HEK293 (cell line): ENCODE results near the gene DYNC1LI1.

Experiments
- CTCF ChIA-PET: fragments of 350-600 bp; formaldehyde crosslinking; extraction: SDS; loops from one replicate; lab custom pipeline; 2021; ENCODE audit warnings: antibody characterized with exemption; lab: Yijun Ruan, JAX
- POLR2A ChIA-PET: fragments of 300-600 bp; formaldehyde crosslinking; extraction: SDS; loops from one replicate; lab custom pipeline; 2020; ENCODE audit warnings: antibody characterized with exemption, inconsistent platforms; lab: Yijun Ruan, JAX
- H3K27ac ChIP-seq: fragments of 200-500 bp; sonication (Bioruptor generic); 2 replicates; pipeline ENCODE4 v1.5.1; 2014; ENCODE audit warnings: low read depth, low read length, control low read depth, inconsistent platforms; ENCODE audit errors: extremely low read depth
- H3K36me3 ChIP-seq, 2 experiments: fragments of 200-500 bp in 1 of 2; sonication (Bioruptor generic) in 1 of 2; 1 replicate in 1 of 2; 2 replicates in 1 of 2; pipeline ENCODE4 v1.5.1; 2014 to 2017; ENCODE audit warnings: inconsistent platforms in 2 of 2, low read length in 2 of 2; ENCODE audit not compliant: control insufficient read depth in 2 of 2, insufficient read depth in 1 of 2
- H3K4me1 ChIP-seq: fragments of 200-500 bp; sonication (Bioruptor generic); 2 replicates; pipeline ENCODE4 v1.5.1; 2014; ENCODE audit warnings: mild to moderate bottlenecking, low read length, inconsistent platforms; ENCODE audit not compliant: control insufficient read depth, insufficient read depth
- H3K4me3 ChIP-seq: 2 replicates; pipeline ENCODE4 v1.5.1; 2011; ENCODE audit warnings: low read depth, mild to moderate bottlenecking, control low read depth, low read length, moderate library complexity
- H3K9me3 ChIP-seq: fragments of 200-500 bp; sonication (Bioruptor generic); 2 replicates; pipeline ENCODE4 v1.5.1; 2014; ENCODE audit warnings: low read depth, low read length, inconsistent platforms; ENCODE audit not compliant: control insufficient read depth, insufficient read depth
- ATF2 ChIP-seq: fragments of 450-650 bp; formaldehyde crosslinking; IDR thresholded peaks from 2 replicates; pipeline ENCODE4 v1.5.1; 2016; ENCODE audit warnings: missing biosample characterization, missing genetic modification characterization, low read depth
- FEZF1 ChIP-seq: fragments of 450-650 bp; formaldehyde crosslinking; IDR thresholded peaks from 2 replicates; pipeline ENCODE4 v1.5.1; 2016; ENCODE audit warnings: missing biosample characterization, missing genetic modification characterization
- OSR2 ChIP-seq: fragments of 450-650 bp; formaldehyde crosslinking; IDR thresholded peaks from 2 replicates; pipeline ENCODE4 v1.5.1; 2016; ENCODE audit warnings: missing biosample characterization, missing genetic modification characterization
- OVOL3 ChIP-seq: fragments of 450-650 bp; formaldehyde crosslinking; IDR thresholded peaks from 2 replicates; pipeline ENCODE4 v1.5.1; 2016; ENCODE audit warnings: missing biosample characterization, missing genetic modification characterization
- RBAK ChIP-seq: fragments of 450-650 bp; formaldehyde crosslinking; IDR thresholded peaks from 2 replicates; pipeline ENCODE4 v1.5.1; 2016; ENCODE audit warnings: missing biosample characterization, missing genetic modification characterization
- ZBTB44 ChIP-seq: fragments of 450-650 bp; IDR thresholded peaks from 2 replicates; pipeline ENCODE4 v1.5.1; 2018; ENCODE audit warnings: missing biosample characterization, mild to moderate bottlenecking, missing genetic modification characterization
- ZNF138 ChIP-seq: fragments of 450-650 bp; formaldehyde crosslinking; IDR thresholded peaks from 2 replicates; pipeline ENCODE4 v1.5.1; 2016; ENCODE audit warnings: missing biosample characterization, missing genetic modification characterization, borderline replicate concordance
- ZNF16 ChIP-seq: fragments of 450-650 bp; formaldehyde crosslinking; IDR thresholded peaks from 2 replicates; pipeline ENCODE4 v1.5.1; 2016; ENCODE audit warnings: low read depth, missing biosample characterization, missing genetic modification characterization
- ZNF211 ChIP-seq: fragments of 450-650 bp; formaldehyde crosslinking; IDR thresholded peaks from 2 replicates; pipeline ENCODE4 v1.5.1; 2016; ENCODE audit warnings: low read depth, missing biosample characterization, missing genetic modification characterization
- ZNF280D ChIP-seq: fragments of 450-650 bp; formaldehyde crosslinking; IDR thresholded peaks from 2 replicates; pipeline ENCODE4 v1.5.1; 2016; ENCODE audit warnings: missing biosample characterization, missing genetic modification characterization
- ZNF335 ChIP-seq: fragments of 450-650 bp; formaldehyde crosslinking; conservative IDR thresholded peaks from 2 replicates; pipeline ENCODE4 v1.5.1; 2016; ENCODE audit warnings: missing biosample characterization, missing genetic modification characterization
- ZNF433 ChIP-seq: fragments of 450-650 bp; formaldehyde crosslinking; IDR thresholded peaks from 2 replicates; pipeline ENCODE4 v1.5.1; 2016; ENCODE audit warnings: missing biosample characterization, missing genetic modification characterization, low read depth
- ZNF501 ChIP-seq: fragments of 450-650 bp; formaldehyde crosslinking; IDR thresholded peaks from 2 replicates; pipeline ENCODE4 v1.5.1; 2016; ENCODE audit warnings: missing biosample characterization, missing genetic modification characterization
- ZNF548 ChIP-seq: fragments of 450-650 bp; formaldehyde crosslinking; IDR thresholded peaks from 2 replicates; pipeline ENCODE4 v1.5.1; 2016; ENCODE audit warnings: missing biosample characterization, missing genetic modification characterization
- ZNF623 ChIP-seq: fragments of 450-650 bp; formaldehyde crosslinking; IDR thresholded peaks from 2 replicates; pipeline ENCODE4 v1.5.1; 2016; ENCODE audit warnings: missing biosample characterization, missing genetic modification characterization
- ZNF645 ChIP-seq: fragments of 450-650 bp; formaldehyde crosslinking; IDR thresholded peaks from 2 replicates; pipeline ENCODE4; 2016; ENCODE audit warnings: missing biosample characterization, missing genetic modification characterization
- ZNF664 ChIP-seq: fragments of 450-650 bp; formaldehyde crosslinking; IDR thresholded peaks from 2 replicates; pipeline ENCODE4 v1.5.1; 2016; ENCODE audit warnings: missing biosample characterization, missing genetic modification characterization
- ZNF76 ChIP-seq: fragments of 450-650 bp; formaldehyde crosslinking; IDR thresholded peaks from 2 replicates; pipeline ENCODE4; 2016; ENCODE audit warnings: low read depth, missing biosample characterization, missing genetic modification characterization, borderline replicate concordance
- ZNF791 ChIP-seq: fragments of 450-650 bp; formaldehyde crosslinking; IDR thresholded peaks from 2 replicates; pipeline ENCODE4 v1.5.1; 2016; ENCODE audit warnings: missing biosample characterization, missing genetic modification characterization

Gene DYNC1LI1

GRCh38 chr3:32487781-32488473 lies 82.7 kb downstream of the DYNC1LI1 start:
- ChIA-PET POLR2A (no interaction called here), CTCF (interaction anchor here (0.6 to 1.4 kb wide), 3 partner anchors 20 to 120 kb away, joined by 4 to 5 read pairs (median 5); no protein-coding TSS in a partner anchor)
- no peaks in the 10 kb centered on the region for H3K9me3 ChIP-seq
- no peak overlapping the region for H3K4me3 ChIP-seq
- H3K4me1 ChIP-seq: no peaks in the 10 kb centered on the region; the same call in 1 of the 2 replicates
- TF ChIP-seq ZNF548 (tag by site-specific recombination) (no peak), ZNF645 (tag by site-specific recombination) (no peak)
- peaks cover 0 to 29% of the 10 kb centered on the region in 2 experiments; a peak in 1 of 3 replicates for H3K36me3 ChIP-seq
- no peak overlapping the region for H3K27ac ChIP-seq

DNA sequence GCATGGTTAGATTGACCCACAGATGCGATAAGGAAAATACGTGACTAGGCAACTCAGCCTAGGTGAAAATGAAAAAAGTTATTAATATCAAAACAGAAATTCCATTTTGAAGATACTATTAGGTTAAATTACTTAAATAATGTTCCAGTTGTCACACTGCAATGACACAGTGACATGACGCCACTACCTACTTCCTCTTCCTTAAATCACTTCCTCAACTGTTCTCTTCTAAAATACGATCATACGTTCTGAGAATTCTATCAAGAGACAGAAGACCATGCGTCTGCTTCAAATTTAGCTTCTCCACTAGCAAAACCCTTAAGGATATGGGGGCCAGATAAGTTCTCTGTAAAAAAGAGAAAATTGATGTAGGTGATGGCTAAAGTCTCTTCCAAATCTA lies 86.2 kb downstream of the DYNC1LI1 start:
- CTCF ChIA-PET: interaction anchor here (0.6 kb wide), 1 partner anchor 1491 kb away, joined by 3 read pairs; no protein-coding TSS in a partner anchor
- Histone ChIP-seq H3K9me3 (no peaks in the 10 kb centered on the region), H3K36me3 (peaks cover 0 to 35% of the 10 kb centered on the region in 2 experiments; a peak in 1 of 3 replicates), H3K27ac (no peak overlapping the region), H3K4me3 (no peak overlapping the region), H3K4me1 (no peaks in the 10 kb centered on the region; the same call in 1 of the 2 replicates)
- no peak for TF ChIP-seq ATF2
- TF ChIP-seq OVOL3 (tag by site-specific recombination): no peak
- TF ChIP-seq ZNF211 (tag by site-specific recombination): no peak
- TF ChIP-seq ZNF76 (tag by site-specific recombination): no peak
- no peak for TF ChIP-seq ZNF664 (tag by site-specific recombination)
- TF ChIP-seq ZNF16 (tag by site-specific recombination): no peak
- no peak for TF ChIP-seq ZNF791 (tag by site-specific recombination)
- TF ChIP-seq ZNF501: no peak
- TF ChIP-seq OSR2: no peak
- no peak for TF ChIP-seq ZNF433 (tag by site-specific recombination)
- no peak for TF ChIP-seq ZNF623 (tag by site-specific recombination)
- TF ChIP-seq ZNF138 (tag by site-specific recombination): no peak
- TF ChIP-seq FEZF1 (tag by site-specific recombination): no peak
- TF ChIP-seq ZNF335: no peak
- no peak for TF ChIP-seq ZNF280D (tag by site-specific recombination)
- no peak for TF ChIP-seq ZBTB44 (tag by site-specific recombination)
- TF ChIP-seq RBAK: no peak
- POLR2A ChIA-PET: no interaction called here
